ENCODE data around the gene STK24.

- TF ChIP-seq CTCF (conservative IDR thresholded peaks at IDR 0.05): no peak
- TF ChIP-seq ZFX (IDR thresholded peaks at IDR 0.05): no peak
Observed at GRCh38 chr13:98541191-98541590, 35.7 kb downstream of the STK24 start.
